HCT116 (cell line): ENCODE measurements around the gene WIZ. TPM values are rescaled to one million over a fixed set of nuclear protein-coding genes. Genes with fewer than 3 reads are reported as not detected.

Experiments
- ATAC-seq: fragments of 200-7000 bp; cut with Tn5 transposase; 2 replicates; pipeline ENCODE4 v1.9.1; 2020; ENCODE audit warnings: mild to moderate bottlenecking, moderate library complexity
- BruUV-seq: library from RNA; stranded (reverse); fragments of 400-500 nt; replicated peaks from 2 replicates; lab custom pipeline; 2021; lab: Mats Ljungman, UMichigan
- CTCF ChIA-PET: fragments of 300-600 bp; sonication (Branson Sonifier 250); formaldehyde crosslinking; loops from one replicate; lab custom pipeline; 2021; ENCODE audit warnings: antibody characterized with exemption; lab: Charles Lee
- POLR2A ChIA-PET: fragments of 300-600, 350-600 bp; sonication (Branson Sonifier 250); formaldehyde crosslinking; loops from one replicate; lab custom pipeline; 2021; ENCODE audit warnings: antibody characterized with exemption; lab: Charles Lee
- RAD21 ChIA-PET, 2 experiments: fragments of 300-600 bp; sonication (Branson Sonifier 250); formaldehyde crosslinking; loops; one replicate each; lab custom pipeline; 2023; ENCODE audit warnings: low total read pairs in 2 of 2; ENCODE audit not compliant: uncharacterized antibody in 2 of 2, unreplicated experiment in 2 of 2, low non-redundant PET in 1 of 2; lab: Charles Lee
- DNase-seq: peaks from one replicate; pipeline ENCODE4 v3.0.0-alpha.2; 2010; ENCODE audit warnings: low read depth, low spot score
- H2AFZ ChIP-seq: fragments of 200-600 bp; shearing (Covaris generic), sonication (generic); 2 replicates; pipeline ENCODE4 v1.6.1; 2017; ENCODE audit warnings: low read depth, mixed run types, mixed read lengths, antibody characterized with exemption, low read length; ENCODE audit not compliant: poor library complexity, severe bottlenecking
- H3K27ac ChIP-seq: 2 replicates; pipeline ENCODE4 v1.5.1; 2012; ENCODE audit warnings: low read depth, low read length
- H3K27me3 ChIP-seq: fragments of 200-600 bp; sonication (generic); 2 replicates; pipeline ENCODE4 v1.6.1; 2016; ENCODE audit warnings: mixed run types, low read length, mixed read lengths; ENCODE audit not compliant: insufficient read depth
- H3K36me3 ChIP-seq, 2 experiments: fragments of 200-500 bp in 1 of 2; fragments of 200-600 bp in 1 of 2; sonication (Bioruptor generic) in 1 of 2; sonication (generic) in 1 of 2; 2 replicates each; pipeline versions ENCODE4 v1.5.1 to v1.6.1; 2014 to 2016; ENCODE audit warnings: low read length in 2 of 2, inconsistent platforms in 1 of 2, mixed read lengths in 1 of 2, mixed run types in 1 of 2; ENCODE audit not compliant: insufficient read depth in 2 of 2, control insufficient read depth in 1 of 2
- H3K4me1 ChIP-seq, 2 experiments: fragments of 200-600 bp in 1 of 2; sonication (generic) in 1 of 2; 2 replicates each; pipeline versions ENCODE4 v1.5.1 to v1.6.1; 2012 to 2017; ENCODE audit warnings: low read length in 2 of 2, inconsistent platforms in 1 of 2, mild to moderate bottlenecking in 1 of 2, mixed read lengths in 1 of 2, mixed run types in 1 of 2, moderate library complexity in 1 of 2; ENCODE audit not compliant: insufficient read depth in 2 of 2, control insufficient read depth in 1 of 2
- H3K4me2 ChIP-seq: fragments of 200-600 bp; sonication (generic); 2 replicates; pipeline ENCODE4 v1.6.1; 2017; ENCODE audit warnings: mixed run types, low read length, mixed read lengths
- H3K4me3 ChIP-seq, 2 experiments: fragments of 200-600 bp in 1 of 2; sonication (generic) in 1 of 2; replicated peaks in 1 of 2; 2 replicates each; pipeline ENCODE4 v1.5.1; 2011 to 2016; ENCODE audit warnings: low read length in 2 of 2, control low read depth in 1 of 2, low read depth in 1 of 2, mild to moderate bottlenecking in 1 of 2, mixed read lengths in 1 of 2, mixed run types in 1 of 2
- H3K79me2 ChIP-seq: fragments of 200-600 bp; sonication (generic); 2 replicates; pipeline ENCODE4 v1.6.1; 2017; ENCODE audit warnings: mild to moderate bottlenecking, mixed run types, low read length, moderate library complexity, mixed read lengths; ENCODE audit not compliant: insufficient read depth
- H3K9ac ChIP-seq: fragments of 200-600 bp; sonication (generic); 2 replicates; pipeline ENCODE4 v1.6.1; 2016; ENCODE audit warnings: low read length, mixed read lengths
- H3K9me2 ChIP-seq: fragments of 200-600 bp; sonication (generic), shearing (Covaris generic); 2 replicates; pipeline ENCODE4 v1.6.1; 2017; ENCODE audit warnings: mixed run types, mild to moderate bottlenecking, moderate library complexity; ENCODE audit not compliant: insufficient read depth
- H3K9me3 ChIP-seq, 2 experiments: fragments of 200-500 bp in 1 of 2; fragments of 200-600 bp in 1 of 2; sonication (Bioruptor generic) in 1 of 2; sonication (generic) in 1 of 2; 2 replicates each; pipeline ENCODE4 v1.6.1; 2014 to 2017; ENCODE audit warnings: low read length in 2 of 2, mixed read lengths in 2 of 2, inconsistent platforms in 1 of 2, low read depth in 1 of 2, mild to moderate bottlenecking in 1 of 2, mixed run types in 1 of 2, moderate library complexity in 1 of 2; ENCODE audit not compliant: control insufficient read depth in 1 of 2, insufficient read depth in 1 of 2
- H4K20me1 ChIP-seq: fragments of 200-600 bp; sonication (generic), shearing (Covaris generic); 2 replicates; pipeline ENCODE4 v1.6.1; 2017; ENCODE audit warnings: mixed run types, mild to moderate bottlenecking, moderate library complexity; ENCODE audit not compliant: insufficient read depth
- ATF3 ChIP-seq: IDR thresholded peaks from 2 replicates; pipeline ENCODE4 v1.6.1; 2012
- CTCF ChIP-seq, 3 experiments: fragments of 200-600 bp in 1 of 3; sonication (generic) in 1 of 3; IDR thresholded peaks in 2 of 3; conservative IDR thresholded peaks in 1 of 3; 2 replicates each; pipeline ENCODE4 v1.5.1; 2012 to 2017; ENCODE audit warnings: low read depth in 2 of 3, low read length in 2 of 3, antibody characterized with exemption in 1 of 3, borderline replicate concordance in 1 of 3, control low read depth in 1 of 3, mild to moderate bottlenecking in 1 of 3, mixed read lengths in 1 of 3, mixed run types in 1 of 3, moderate library complexity in 1 of 3; ENCODE audit not compliant: insufficient read depth in 1 of 3
- EGR1 ChIP-seq: IDR thresholded peaks from 2 replicates; pipeline ENCODE4 v1.6.1; 2012; ENCODE audit warnings: low read depth
- ELF1 ChIP-seq: IDR thresholded peaks from 2 replicates; pipeline ENCODE4 v1.6.1; 2012; ENCODE audit warnings: low read depth, borderline replicate concordance
- EZH2 ChIP-seq: fragments of 200-600 bp; sonication (generic); IDR thresholded peaks from 2 replicates; pipeline ENCODE4 v1.6.1; 2017; ENCODE audit warnings: antibody characterized with exemption, mixed run types
- EZH2phosphoT487 ChIP-seq: fragments of 200-600 bp; IDR thresholded peaks from 2 replicates; pipeline ENCODE4 v1.6.1; 2018; ENCODE audit warnings: antibody characterized with exemption, borderline replicate concordance
- JUND ChIP-seq: IDR thresholded peaks from 2 replicates; pipeline ENCODE4 v1.6.1; 2012
- MAX ChIP-seq: IDR thresholded peaks from 2 replicates; pipeline ENCODE4 v1.6.1; 2012
- RAD21 ChIP-seq: IDR thresholded peaks from 2 replicates; pipeline ENCODE4 v1.6.1; 2012; ENCODE audit warnings: low read depth, mild to moderate bottlenecking
- REST ChIP-seq: IDR thresholded peaks from 2 replicates; pipeline ENCODE4 v1.6.1; 2012; ENCODE audit warnings: low read depth
- SRF ChIP-seq: IDR thresholded peaks from 2 replicates; pipeline ENCODE4 v1.6.1; 2012; ENCODE audit warnings: low read depth
- ZFX ChIP-seq: fragments of 450-650 bp; IDR thresholded peaks from 2 replicates; pipeline ENCODE4 v1.6.1; 2017
- intact Hi-C: fragments of 100-400 bp; cut with micrococcal nuclease; formaldehyde crosslinking; loops from 2 replicates; pipeline ENCODE4 v1.10.0; 2022
- total RNA-seq: library from RNA; stranded (reverse); gene quantifications from one replicate; pipeline ENCODE4 v1.2.1, GENCODE V29; 2021; ENCODE audit not compliant: unreplicated experiment

The WIZ gene
- total RNA-seq, 1 experiment from 2014 or later, result 28.4 TPM

- H3K27me3 ChIP-seq, result no peaks in the 10 kb centered on the region
- H4K20me1 ChIP-seq, result no peaks in the 10 kb centered on the region
- ChIA-PET CTCF (interaction anchor here (2.1 kb wide), 1 partner anchor 7 kb away, joined by 4 read pairs; no protein-coding TSS in a partner anchor), POLR2A (no interaction called here), RAD21 (no interaction called here)
- no TSS peak for BruUV-seq
- peaks cover 0 to 1% of the 10 kb centered on the region in 2 experiments; a peak in 2 of 4 replicates for H3K4me1 ChIP-seq
- no peak overlapping the region for H3K4me3 ChIP-seq
- no peaks in the 10 kb centered on the region for H3K9me3 ChIP-seq
- intact Hi-C loops, result no loop called here
- no peaks in the 10 kb centered on the region for H3K9me2 ChIP-seq
- no peak overlapping the region for H3K4me2 ChIP-seq
- H3K36me3 ChIP-seq, result no peaks in the 10 kb centered on the region
- no peaks in the 10 kb centered on the region for H3K79me2 ChIP-seq
- DNase-seq, result no peak
- ATAC-seq, result no peak
- no peak overlapping the region for H3K9ac ChIP-seq
- no peak overlapping the region for H2AFZ ChIP-seq
- no peak overlapping the region for H3K27ac ChIP-seq
- TF ChIP-seq CTCF (IDR thresholded peaks at IDR 0.05 in 2 of 3, conservative IDR thresholded peaks at IDR 0.05 in 1 of 3; ENCODE audit: borderline replicate concordance in 1 of 3, insufficient read depth in 1 of 3, low read depth in 2 of 3, low read length in 2 of 3) (no peak), ZFX (no peak), JUND (no peak), EZH2 (no peak)
Observed at GRCh38 chr19:15461694-15462093, 11.9 kb upstream of the WIZ start.

- H3K4me2 ChIP-seq, result no peak overlapping the region
- TF ChIP-seq SRF (no peak), JUND (no peak), EGR1 (no peak), ELF1 (no peak), EZH2 (no peak), MAX (no peak), EZH2phosphoT487 (no peak), RAD21 (no peak), ATF3 (no peak), REST (no peak)
Observed at GRCh38 chr19:15457701-15458484, 8.1 kb upstream of the WIZ start.

More at GRCh38 chr19:15457701-15458484, 8.1 kb upstream of the WIZ start:
- Histone ChIP-seq H3K9ac (no peak overlapping the region), H3K9me3 (no peaks in the 10 kb centered on the region), H3K9me2 (no peaks in the 10 kb centered on the region), H3K4me3 (no peak overlapping the region), H3K27ac (no peak overlapping the region), H3K36me3 (no peaks in the 10 kb centered on the region), H3K4me1 (peaks cover under 1% of the 10 kb centered on the region in 2 experiments; a peak in 2 of 4 replicates), H3K79me2 (no peaks in the 10 kb centered on the region), H3K27me3 (no peaks in the 10 kb centered on the region), H2AFZ (no peak overlapping the region), H4K20me1 (no peaks in the 10 kb centered on the region)
- intact Hi-C loops, result loop anchor here (10.0 kb wide), 1 partner anchor 97 kb away; no protein-coding TSS in a partner anchor
- no TSS peak for BruUV-seq
- ChIA-PET RAD21 (no interaction called here), POLR2A (no interaction called here), CTCF (no interaction called here)
- DNase-seq (no peak), ATAC-seq (no peak)
